Effector memory CD4-positive, alpha-beta T cell (primary cell): ENCODE measurements around the gene AK5.

ENCODE experiments used
- DNase-seq, 3 donors: peaks; one replicate each; pipeline ENCODE4 v3.0.0-alpha.2; 2020
- H3K27ac ChIP-seq: 2 replicates; pipeline ENCODE4 v1.7.0; 2013; ENCODE audit warnings: mild to moderate bottlenecking, low read length, moderate library complexity; ENCODE audit not compliant: insufficient read depth, poor library complexity, severe bottlenecking
- H3K27me3 ChIP-seq: replicated peaks from 2 replicates; pipeline ENCODE4 v1.7.0; 2013; ENCODE audit warnings: mild to moderate bottlenecking, low read length; ENCODE audit not compliant: insufficient read depth, control insufficient read depth, poor library complexity, severe bottlenecking
- H3K36me3 ChIP-seq: 2 replicates; pipeline ENCODE4 v1.7.0; 2013; ENCODE audit warnings: mild to moderate bottlenecking, low read length, moderate library complexity; ENCODE audit not compliant: control insufficient read depth, insufficient read depth
- H3K4me1 ChIP-seq: 2 replicates; pipeline ENCODE4 v1.7.0; 2013; ENCODE audit warnings: low read length, mild to moderate bottlenecking; ENCODE audit not compliant: control insufficient read depth, insufficient read depth, poor library complexity, severe bottlenecking
- H3K4me3 ChIP-seq: 2 replicates; pipeline ENCODE4 v1.7.0; 2013; ENCODE audit warnings: low read length, low read depth, mild to moderate bottlenecking; ENCODE audit not compliant: insufficient read depth, poor library complexity, severe bottlenecking
- H3K9me3 ChIP-seq: 2 replicates; pipeline ENCODE4 v1.7.0; 2013; ENCODE audit warnings: mild to moderate bottlenecking, low read length, moderate library complexity; ENCODE audit not compliant: control insufficient read depth

AK5 gene

DNA sequence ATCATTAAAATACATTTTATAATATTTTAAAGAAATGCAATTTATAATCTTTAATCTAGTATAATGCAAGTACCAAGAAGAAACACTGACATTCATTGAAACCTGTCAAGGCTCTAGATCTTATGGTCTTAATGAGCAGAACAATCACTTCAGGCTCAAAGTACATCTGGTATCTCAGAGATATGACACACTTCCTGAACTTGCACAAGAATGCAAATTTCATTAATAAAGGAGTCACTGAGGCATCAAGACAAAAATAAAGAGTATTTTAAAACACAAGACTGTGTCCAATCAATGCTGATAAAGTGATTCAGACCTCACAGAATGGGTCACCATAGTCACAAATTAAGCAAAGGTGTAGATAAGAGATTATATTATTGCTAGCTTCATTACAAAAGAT lies 178.1 kb downstream of the AK5 start:
- Histone ChIP-seq H3K4me3 (no peak overlapping the region), H3K36me3 (no peaks in the 10 kb centered on the region), H3K9me3 (no peaks in the 10 kb centered on the region), H3K4me1 (no peaks in the 10 kb centered on the region), H3K27me3 (no peaks in the 10 kb centered on the region), H3K27ac (no peak overlapping the region)
- no peak for DNase-seq

GRCh38 chr1:77461691-77462090 lies 179.9 kb downstream of the AK5 start:
- Histone ChIP-seq H3K4me1 (no peaks in the 10 kb centered on the region), H3K27ac (no peak overlapping the region), H3K4me3 (no peak overlapping the region), H3K36me3 (no peaks in the 10 kb centered on the region), H3K9me3 (no peaks in the 10 kb centered on the region), H3K27me3 (no peaks in the 10 kb centered on the region)
- DNase-seq = no peak

DNA sequence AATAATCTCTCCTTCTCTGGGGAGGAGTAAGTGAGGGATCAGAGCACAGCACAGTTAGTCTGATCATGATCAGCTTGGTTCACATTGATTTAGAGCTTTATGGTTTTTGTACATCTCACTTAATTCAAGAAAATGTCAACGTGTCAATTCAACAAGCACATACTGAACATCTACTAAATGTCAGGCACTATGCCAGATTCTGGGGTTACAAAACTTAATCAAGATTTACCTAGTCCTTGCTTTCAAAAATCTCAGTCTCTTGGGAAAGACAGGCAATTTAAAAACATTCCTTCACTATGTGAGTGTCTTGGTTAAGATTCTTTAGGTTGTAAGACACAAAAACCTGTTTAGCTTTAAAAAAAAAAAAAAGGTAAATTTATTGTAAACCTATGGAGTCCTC lies 181.4 kb downstream of the AK5 start:
- Histone ChIP-seq H3K9me3 (no peaks in the 10 kb centered on the region), H3K4me1 (no peaks in the 10 kb centered on the region), H3K4me3 (no peak overlapping the region), H3K27ac (no peak overlapping the region), H3K36me3 (no peaks in the 10 kb centered on the region), H3K27me3 (no peaks in the 10 kb centered on the region)
- no peak for DNase-seq

DNA sequence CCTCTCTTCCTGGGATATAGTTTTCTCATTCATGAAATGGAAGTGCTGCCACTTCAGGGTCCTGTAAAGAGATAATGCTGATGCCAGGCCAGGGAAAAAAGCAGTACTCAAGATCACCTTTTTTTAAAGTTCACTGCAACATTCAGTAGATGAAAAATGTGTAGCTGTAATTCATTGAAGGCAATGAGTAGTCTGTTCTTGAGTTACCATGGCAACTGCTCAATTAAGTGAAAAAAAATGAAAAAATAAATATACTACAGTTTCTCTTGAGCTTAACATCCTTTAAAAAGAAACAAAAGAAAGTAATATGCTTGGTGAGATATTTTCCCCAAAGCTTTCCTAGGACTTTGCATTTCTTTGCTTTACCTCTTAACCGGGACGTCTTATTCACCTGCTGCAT lies 183.3 kb downstream of the AK5 start:
- Histone ChIP-seq H3K27me3 (no peaks in the 10 kb centered on the region), H3K36me3 (no peaks in the 10 kb centered on the region), H3K27ac (no peak overlapping the region), H3K9me3 (no peaks in the 10 kb centered on the region), H3K4me1 (no peaks in the 10 kb centered on the region), H3K4me3 (no peak overlapping the region)
- no peak for DNase-seq

- H3K4me3 ChIP-seq = no peak overlapping the region
- no peaks in the 10 kb centered on the region for H3K27me3 ChIP-seq
- H3K36me3 ChIP-seq = no peaks in the 10 kb centered on the region
- H3K27ac ChIP-seq = no peak overlapping the region
- DNase-seq = no peak
- no peaks in the 10 kb centered on the region for H3K9me3 ChIP-seq
- H3K4me1 ChIP-seq = no peaks in the 10 kb centered on the region
Observed at GRCh38 chr1:77465922-77466321, 184.1 kb downstream of the AK5 start.

- no peaks in the 10 kb centered on the region for H3K36me3 ChIP-seq
- no peak overlapping the region for H3K27ac ChIP-seq
- no peaks in the 10 kb centered on the region for H3K9me3 ChIP-seq
- DNase-seq = no peak
- H3K4me3 ChIP-seq = no peak overlapping the region
- H3K4me1 ChIP-seq = no peaks in the 10 kb centered on the region
- no peaks in the 10 kb centered on the region for H3K27me3 ChIP-seq
Observed at GRCh38 chr1:77467021-77467595, 185.3 kb downstream of the AK5 start.

- DNase-seq = no peak
- Histone ChIP-seq H3K4me3 (no peak overlapping the region), H3K9me3 (no peaks in the 10 kb centered on the region), H3K27me3 (no peaks in the 10 kb centered on the region), H3K4me1 (no peaks in the 10 kb centered on the region), H3K36me3 (no peaks in the 10 kb centered on the region), H3K27ac (no peak overlapping the region)
Observed at GRCh38 chr1:77467741-77468140, 185.9 kb downstream of the AK5 start.

GRCh38 chr1:77468257-77468948 lies 186.6 kb downstream of the AK5 start:
- H3K36me3 ChIP-seq = no peaks in the 10 kb centered on the region
- no peaks in the 10 kb centered on the region for H3K9me3 ChIP-seq
- no peaks in the 10 kb centered on the region for H3K4me1 ChIP-seq
- no peak overlapping the region for H3K27ac ChIP-seq
- H3K27me3 ChIP-seq = no peaks in the 10 kb centered on the region
- DNase-seq = no peak
- no peak overlapping the region for H3K4me3 ChIP-seq

GRCh38 chr1:77468949-77469710 lies 187.3 kb downstream of the AK5 start:
- H3K4me3 ChIP-seq = no peak overlapping the region
- no peaks in the 10 kb centered on the region for H3K4me1 ChIP-seq
- H3K36me3 ChIP-seq = no peaks in the 10 kb centered on the region
- H3K27me3 ChIP-seq = no peaks in the 10 kb centered on the region
- no peak overlapping the region for H3K27ac ChIP-seq
- H3K9me3 ChIP-seq = no peaks in the 10 kb centered on the region
- no peak for DNase-seq

DNA sequence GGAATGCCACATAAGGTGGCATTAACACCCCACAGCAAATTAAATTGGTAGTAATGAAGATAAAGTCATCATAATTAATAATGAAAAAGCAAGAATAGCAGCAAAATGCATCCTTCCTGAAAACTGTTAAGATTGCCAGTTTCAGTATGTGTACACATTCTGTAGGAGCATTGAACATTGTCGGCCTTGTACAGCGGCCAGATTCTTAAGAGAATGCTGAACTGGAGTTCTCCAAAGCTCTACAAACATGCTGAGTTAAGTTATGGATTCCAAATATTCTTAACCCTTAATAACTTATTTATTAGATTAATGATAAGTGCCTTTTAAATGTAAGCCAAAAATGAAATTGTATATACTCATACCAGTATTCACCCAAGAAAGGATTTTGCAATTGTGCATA lies 189.9 kb downstream of the AK5 start:
- no peaks in the 10 kb centered on the region for H3K9me3 ChIP-seq
- H3K27me3 ChIP-seq = no peaks in the 10 kb centered on the region
- no peak overlapping the region for H3K27ac ChIP-seq
- DNase-seq = no peak
- no peaks in the 10 kb centered on the region for H3K4me1 ChIP-seq
- no peak overlapping the region for H3K4me3 ChIP-seq
- H3K36me3 ChIP-seq = no peaks in the 10 kb centered on the region
